Inflammatory macrophage treated with lipopolysaccharide for 1 hour (primary cell): ENCODE measurements around the gene SATB1.
"Not testable (repeated sequence)": the region's sequence is repeated elsewhere in the genome, so short reads cannot be mapped to it uniquely, and the experiment has no call there.

Experiments used
- DNase-seq, 2 donors: peaks; one replicate each; pipeline ENCODE4 v3.0.0-alpha.2; 2020 to 2022

SATB1 gene

GRCh38 chr3:18349197-18349798 is 75.8 kb downstream of the SATB1 start:
- no peak for DNase-seq

GRCh38 chr3:18346097-18346496 is 79.0 kb downstream of the SATB1 start:
- no peak for DNase-seq

GRCh38 chr3:18345015-18345367 is 80.1 kb downstream of the SATB1 start:
- DNase-seq: no peak

GRCh38 chr3:18344306-18345014 is 80.7 kb downstream of the SATB1 start:
- no peak for DNase-seq

GRCh38 chr3:18343809-18344208 is 81.3 kb downstream of the SATB1 start:
- no peak for DNase-seq

- no peak for DNase-seq
Observed at GRCh38 chr3:18338827-18339514, 86.2 kb downstream of the SATB1 start.

GRCh38 chr3:18337231-18337630 is 87.9 kb downstream of the SATB1 start:
- DNase-seq: no peak

GRCh38 chr3:18334837-18335601 is 90.1 kb downstream of the SATB1 start:
- peak; percentile 29 for DNase-seq

GRCh38 chr3:18330772-18331441 is 94.2 kb downstream of the SATB1 start:
- DNase-seq: not testable (repeated sequence)

GRCh38 chr3:18308096-18308650 is 117.0 kb downstream of the SATB1 start:
- no peak for DNase-seq

- no peak for DNase-seq
Observed at GRCh38 chr3:18307529-18307928, 117.6 kb downstream of the SATB1 start.

- DNase-seq: peak; percentile 48 to 75
Observed at GRCh38 chr3:18302517-18302916, 122.6 kb downstream of the SATB1 start.

GRCh38 chr3:18301781-18302180 is 123.4 kb downstream of the SATB1 start:
- peak; percentile 12 to 58 for DNase-seq

GRCh38 chr3:18300916-18301315 is 124.2 kb downstream of the SATB1 start:
- no peak for DNase-seq

GRCh38 chr3:18297126-18297525 is 128.0 kb downstream of the SATB1 start:
- DNase-seq: no peak
